AG04450 (cell line): ENCODE measurements around the gene SPAG6. TPM values are rescaled to one million over a fixed set of nuclear protein-coding genes. Genes with fewer than 3 reads are reported as not detected.

Experiments
- CTCF ChIA-PET: fragments of 300-600, 350-600 bp; formaldehyde crosslinking; extraction: SDS; loops from one replicate; lab custom pipeline; 2022; ENCODE audit warnings: antibody characterized with exemption, inconsistent platforms; lab: Charles Lee
- POLR2A ChIA-PET: fragments of 350-600 bp; formaldehyde crosslinking; extraction: SDS; loops from one replicate; lab custom pipeline; 2021; ENCODE audit warnings: antibody characterized with exemption, inconsistent platforms; lab: Yijun Ruan, JAX
- DNase-seq: peaks from one replicate; pipeline ENCODE4 v3.0.0-alpha.2; 2011; ENCODE audit warnings: low read depth, low spot score
- H3K27ac ChIP-seq: one replicate; pipeline ENCODE4 v1.5.1; 2012; ENCODE audit warnings: low read depth, low read length, control low read depth
- H3K27me3 ChIP-seq: one replicate; pipeline ENCODE4 v1.6.0; 2012; ENCODE audit warnings: low read length; ENCODE audit not compliant: control insufficient read depth, insufficient read depth
- H3K4me3 ChIP-seq: 2 replicates; pipeline ENCODE4 v1.5.1; 2011; ENCODE audit warnings: mild to moderate bottlenecking, low read depth, low read length, control low read depth
- H3K9me3 ChIP-seq: 2 replicates; pipeline ENCODE4 v1.5.1; 2012; ENCODE audit warnings: low read length; ENCODE audit not compliant: control insufficient read depth, insufficient read depth
- polyA plus RNA-seq: library from polyadenylated mRNA; depleted of rRNA; stranded (reverse); fragments of >200 nt; gene quantifications from 2 replicates; pipeline ENCODE4 v1.2.3, GENCODE V29; 2011
- TF ChIP-seq, protein P1 (sequence below): IDR thresholded peaks from 2 replicates; pipeline ENCODE4 v1.5.1; 2011; ENCODE audit warnings: low read depth, low read length, control low read depth, inconsistent platforms

The SPAG6 gene
- polyA plus RNA-seq, 1 experiment, result not detected

DNA sequence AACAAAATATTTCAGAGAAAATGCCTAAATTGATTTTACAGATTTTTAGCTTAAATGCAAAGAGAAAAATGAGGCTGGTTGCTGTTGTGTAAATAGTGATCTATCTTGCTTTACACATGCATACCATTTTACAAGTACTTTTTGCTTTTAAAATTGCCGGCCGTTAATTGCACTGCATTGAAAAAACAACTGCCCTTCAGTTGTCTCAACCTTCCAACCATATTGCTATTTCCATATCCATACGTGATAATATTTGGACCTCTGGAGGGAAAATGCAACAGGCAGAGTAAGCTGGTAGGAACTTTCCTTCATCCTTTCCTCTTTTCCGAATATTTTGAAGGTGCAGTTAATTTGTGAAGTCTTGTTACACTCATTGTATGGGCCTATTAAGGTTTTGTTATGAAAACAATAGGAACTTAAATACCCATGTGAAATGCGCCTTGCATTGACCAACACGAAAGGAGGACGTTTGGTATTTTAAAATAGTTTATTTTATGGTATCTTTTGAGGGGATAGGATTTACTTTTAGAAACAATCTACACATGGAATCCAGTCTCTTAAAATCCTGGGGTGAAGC lies 13.1 kb upstream of the SPAG6 start:
- CTCF ChIA-PET, result no interaction called here

DNA sequence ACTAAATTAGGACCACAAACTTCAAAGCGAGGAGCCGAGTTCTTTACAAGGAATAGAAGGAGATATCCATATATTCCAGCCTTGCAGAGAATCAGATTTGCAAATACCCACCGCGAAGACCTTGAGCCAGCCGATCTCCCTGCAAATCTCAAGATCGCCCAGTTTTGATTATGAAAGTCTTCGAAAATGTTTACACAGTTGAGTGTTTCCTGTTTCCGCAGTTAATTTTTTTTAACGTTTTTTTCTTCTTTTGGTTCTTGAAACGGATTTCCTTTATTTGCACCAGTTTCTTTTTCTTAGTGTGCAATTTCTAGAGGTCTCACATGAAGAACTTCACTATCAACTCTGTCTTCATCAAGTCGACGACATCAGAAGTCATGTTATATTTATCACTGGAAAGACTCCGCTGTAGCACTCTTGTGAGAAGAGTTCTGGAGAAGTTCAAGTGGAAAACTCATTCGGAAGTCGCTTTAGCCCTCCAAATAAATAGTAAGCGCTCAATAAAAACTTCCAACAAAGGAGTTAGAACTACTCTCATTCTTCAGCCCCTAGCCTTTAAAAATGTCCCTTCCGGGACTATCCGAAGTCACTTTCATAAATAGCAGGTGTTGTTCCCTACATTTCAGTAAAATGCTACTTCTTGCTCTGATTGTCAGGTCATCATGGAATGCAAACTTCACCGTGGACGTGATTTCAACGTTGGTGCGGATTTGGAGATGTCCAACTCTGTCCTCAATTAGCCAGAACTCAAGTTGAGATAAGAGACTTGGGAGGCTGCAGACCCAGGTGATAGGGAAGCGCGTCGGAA lies 11.9 kb upstream of the SPAG6 start:
- CTCF ChIA-PET, result no interaction called here
- TF ChIP-seq, protein P1, sequence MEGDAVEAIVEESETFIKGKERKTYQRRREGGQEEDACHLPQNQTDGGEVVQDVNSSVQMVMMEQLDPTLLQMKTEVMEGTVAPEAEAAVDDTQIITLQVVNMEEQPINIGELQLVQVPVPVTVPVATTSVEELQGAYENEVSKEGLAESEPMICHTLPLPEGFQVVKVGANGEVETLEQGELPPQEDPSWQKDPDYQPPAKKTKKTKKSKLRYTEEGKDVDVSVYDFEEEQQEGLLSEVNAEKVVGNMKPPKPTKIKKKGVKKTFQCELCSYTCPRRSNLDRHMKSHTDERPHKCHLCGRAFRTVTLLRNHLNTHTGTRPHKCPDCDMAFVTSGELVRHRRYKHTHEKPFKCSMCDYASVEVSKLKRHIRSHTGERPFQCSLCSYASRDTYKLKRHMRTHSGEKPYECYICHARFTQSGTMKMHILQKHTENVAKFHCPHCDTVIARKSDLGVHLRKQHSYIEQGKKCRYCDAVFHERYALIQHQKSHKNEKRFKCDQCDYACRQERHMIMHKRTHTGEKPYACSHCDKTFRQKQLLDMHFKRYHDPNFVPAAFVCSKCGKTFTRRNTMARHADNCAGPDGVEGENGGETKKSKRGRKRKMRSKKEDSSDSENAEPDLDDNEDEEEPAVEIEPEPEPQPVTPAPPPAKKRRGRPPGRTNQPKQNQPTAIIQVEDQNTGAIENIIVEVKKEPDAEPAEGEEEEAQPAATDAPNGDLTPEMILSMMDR, result no peak
- H3K9me3 ChIP-seq, result peaks cover 24% of the 10 kb centered on the region
- H3K4me3 ChIP-seq, result no peak overlapping the region
- POLR2A ChIA-PET, result no interaction called here
- peaks cover 44% of the 10 kb centered on the region for H3K27me3 ChIP-seq
- no peak for DNase-seq
- H3K27ac ChIP-seq, result no peak overlapping the region

More for the DNA sequence above, 13.1 kb upstream of the SPAG6 start:
- TF ChIP-seq, protein P1, result no peak
- no peak overlapping the region for H3K27ac ChIP-seq
- no peak for DNase-seq
- peaks cover 24% of the 10 kb centered on the region for H3K9me3 ChIP-seq
- H3K4me3 ChIP-seq, result no peak overlapping the region
- POLR2A ChIA-PET, result no interaction called here
- peaks cover 35% of the 10 kb centered on the region for H3K27me3 ChIP-seq

DNA sequence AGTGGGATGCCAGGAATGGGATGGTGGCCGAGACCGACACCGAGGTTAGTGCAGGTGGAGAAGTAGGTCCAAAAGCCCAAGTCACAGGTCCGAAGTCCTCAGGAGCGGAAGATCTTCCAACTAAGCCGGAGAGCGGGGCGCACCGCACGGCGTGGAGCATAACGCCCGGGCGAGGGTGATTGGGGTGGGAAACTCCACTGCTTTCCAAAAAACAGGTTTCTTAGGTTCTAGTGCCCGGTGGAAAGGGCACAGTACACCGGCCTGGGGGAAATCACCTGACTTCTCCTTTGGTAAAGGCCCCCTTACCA lies 11.4 kb upstream of the SPAG6 start:
- Histone ChIP-seq H3K27ac (no peak overlapping the region), H3K4me3 (no peak overlapping the region), H3K27me3 (peaks cover 50% of the 10 kb centered on the region), H3K9me3 (peaks cover 24% of the 10 kb centered on the region)
- POLR2A ChIA-PET, result no interaction called here
- TF ChIP-seq, protein P1, result no peak
- CTCF ChIA-PET, result no interaction called here
- DNase-seq, result no peak

DNA sequence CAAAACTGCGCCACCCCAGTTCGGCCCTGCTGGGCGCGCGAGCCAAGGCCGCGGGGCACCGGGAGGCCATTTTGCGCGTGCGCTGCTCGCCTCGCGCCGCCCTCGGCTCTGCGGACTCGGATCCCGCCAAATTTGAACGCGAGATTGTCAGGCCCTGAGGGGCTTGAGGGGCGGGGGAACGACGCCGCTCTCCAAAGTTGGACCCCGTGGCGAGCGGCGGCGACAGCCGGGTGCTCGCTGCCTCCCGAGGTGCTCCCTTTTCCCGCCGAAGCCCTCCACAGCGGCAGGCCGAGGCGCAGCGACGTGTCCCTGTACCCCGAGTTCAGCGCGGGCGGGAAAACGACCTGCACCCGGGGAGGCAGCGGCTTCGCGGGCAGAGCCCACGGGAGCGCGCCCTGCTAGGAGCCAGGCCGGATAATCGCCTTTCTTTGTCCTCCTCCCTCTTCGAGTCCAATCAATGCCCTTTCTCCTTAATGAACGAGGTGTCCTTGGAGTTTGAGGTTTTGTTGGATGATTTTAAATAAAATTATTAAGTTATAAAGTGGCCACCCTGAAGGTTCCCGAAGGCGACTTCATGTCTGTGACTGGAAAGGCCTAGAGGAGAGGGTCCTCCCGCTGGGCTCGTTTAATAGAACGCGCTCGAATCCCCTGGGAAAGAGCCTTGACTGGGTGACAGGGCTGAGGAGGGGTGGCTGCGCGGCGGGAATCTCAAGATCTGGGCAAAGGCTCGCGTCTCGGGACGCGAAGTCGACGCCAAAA lies 10.7 kb upstream of the SPAG6 start:
- POLR2A ChIA-PET, result no interaction called here
- no peak overlapping the region for H3K27ac ChIP-seq
- CTCF ChIA-PET, result no interaction called here
- H3K27me3 ChIP-seq, result peaks cover 57% of the 10 kb centered on the region
- peak overlapping the region; percentile 50 for H3K4me3 ChIP-seq
- no peak for DNase-seq
- TF ChIP-seq, protein P1, result no peak
- H3K9me3 ChIP-seq, result peaks cover 24% of the 10 kb centered on the region
